Body of pancreas (tissue), 4 donors: Measurements from ENCODE around the gene CACNA1E. TPM values are rescaled to one million over a fixed set of nuclear protein-coding genes. Genes with fewer than 3 reads are reported as not detected.
A peak's percentile ranks its signal among the peaks of the same experiment; 100 is the strongest.

ENCODE experiments used
- ATAC-seq: fragments of 150-250 bp; one replicate; pipeline ENCODE4 v1.9.1; 2016
- DNase-seq, 4 donors: peaks; one replicate each; pipeline ENCODE4 v3.0.0-alpha.2; 2019
- H3K27ac ChIP-seq, 4 donors: fragments of 200-600 bp; sonication (generic); 1 replicate in 3 of 4; 2 replicates in 1 of 4; pipeline versions ENCODE4 v1.5.1 to v1.6.1; 2016 to 2019; ENCODE audit warnings: mild to moderate bottlenecking in 1 of 4, mixed read lengths in 1 of 4, moderate library complexity in 1 of 4
- H3K27me3 ChIP-seq, 2 donors: fragments of 200-600 bp; sonication (generic); one replicate each; pipeline ENCODE4 v1.6.0; 2016; ENCODE audit warnings: mild to moderate bottlenecking in 1 of 2
- H3K36me3 ChIP-seq, 2 donors: fragments of 200-600 bp; sonication (generic); replicated peaks in 1 of 2; 2 replicates each; pipeline ENCODE4 v1.5.1; 2016; ENCODE audit warnings: low read depth in 2 of 2; ENCODE audit not compliant: insufficient read depth in 1 of 2
- H3K4me1 ChIP-seq: fragments of 200-600 bp; sonication (generic); one replicate; pipeline ENCODE4 v1.6.0; 2016
- H3K4me3 ChIP-seq, 2 donors: fragments of 200-600 bp; sonication (generic); 1 replicate in 1 of 2; 2 replicates in 1 of 2; pipeline ENCODE4 v1.5.1; 2016 to 2019
- H3K9me3 ChIP-seq, 3 donors: fragments of 200-600 bp; sonication (generic); 1 replicate in 2 of 3; 2 replicates in 1 of 3; pipeline ENCODE4 v1.5.1; 2016
- CTCF ChIP-seq, 7 experiments: fragments of 450-650 bp in 4 of 7; fragments of 200-600 bp in 3 of 7; sonication (generic) in 3 of 7; IDR thresholded peaks; one replicate each; pipeline ENCODE4 v1.5.1; 2016 to 2019; ENCODE audit warnings: antibody characterized with exemption in 7 of 7
- POLR2A ChIP-seq, 3 donors: fragments of 450-650 bp; IDR thresholded peaks; one replicate each; pipeline ENCODE4 v1.6.1; 2016; ENCODE audit warnings: antibody characterized with exemption in 3 of 3, mild to moderate bottlenecking in 2 of 3
- WGBS, 2 donors: methylation state at CpG; one replicate each; pipeline ENCODE4 v1.1.5; 2017; 5-methylcytosine and 5-hydroxymethylcytosine counted together
- intact Hi-C: fragments of 100-400 bp; cut with DNase I; formaldehyde crosslinking; loops from one replicate; pipeline ENCODE4 v1.15.1; 2023
- total RNA-seq, 2 donors: library from RNA; depleted of rRNA; stranded (reverse); fragments of >200 nt; gene quantifications; one replicate each; pipeline ENCODE4 v1.1.0, GENCODE V29; 2016

Gene CACNA1E
- total RNA-seq, 2 donors from 2014 or later, result 1.0 TPM; not detected in 1

GRCh38 chr1:181503171-181503810 is 20.0 kb downstream of the CACNA1E start:
- Histone ChIP-seq H3K4me1 (no peaks in the 10 kb centered on the region), H3K27ac (no peak overlapping the region), H3K36me3 (no peaks in the 10 kb centered on the region), H3K9me3 (no peaks in the 10 kb centered on the region), H3K27me3 (no peaks in the 10 kb centered on the region), H3K4me3 (no peak overlapping the region)
- DNase-seq, result peak in 1 of 4 donors; percentile 28
- peak; percentile 66 for ATAC-seq
- intact Hi-C loops, result no loop called here
- 69 to 73% methylated on average over 6 of the region's 6 CpGs for WGBS, 2 donors
- no peak for TF ChIP-seq CTCF (IDR thresholded peaks at IDR 0.05)
- no peak for TF ChIP-seq POLR2A (IDR thresholded peaks at IDR 0.05)

GRCh38 chr1:181504399-181504842 is 21.1 kb downstream of the CACNA1E start:
- H3K4me3 ChIP-seq, result no peak overlapping the region
- H3K36me3 ChIP-seq, result no peaks in the 10 kb centered on the region
- no peaks in the 10 kb centered on the region for H3K27me3 ChIP-seq
- no peak for DNase-seq
- 45 to 73% methylated on average over 3 to 4 of the region's 4 CpGs for WGBS, 2 donors
- no peaks in the 10 kb centered on the region for H3K4me1 ChIP-seq
- TF ChIP-seq CTCF (IDR thresholded peaks at IDR 0.05) (peak in 1 of 7 experiments; percentile 7), POLR2A (IDR thresholded peaks at IDR 0.05) (no peak)
- H3K9me3 ChIP-seq, result no peaks in the 10 kb centered on the region
- intact Hi-C loops, result no loop called here
- ATAC-seq, result no peak
- no peak overlapping the region for H3K27ac ChIP-seq

GRCh38 chr1:181506563-181507353 is 23.4 kb downstream of the CACNA1E start:
- intact Hi-C loops, result no loop called here
- TF ChIP-seq CTCF (IDR thresholded peaks at IDR 0.05) (no peak), POLR2A (IDR thresholded peaks at IDR 0.05) (no peak)
- no peak for ATAC-seq
- Histone ChIP-seq H3K9me3 (no peaks in the 10 kb centered on the region), H3K4me1 (no peaks in the 10 kb centered on the region), H3K27me3 (no peaks in the 10 kb centered on the region), H3K36me3 (no peaks in the 10 kb centered on the region), H3K4me3 (no peak overlapping the region), H3K27ac (no peak overlapping the region)
- DNase-seq, result no peak
- WGBS, 2 donors, result 69 to 80% methylated on average over 5 of the region's 5 CpGs

GRCh38 chr1:181508486-181509165 is 25.3 kb downstream of the CACNA1E start:
- DNase-seq (no peak), ATAC-seq (no peak)
- Histone ChIP-seq H3K36me3 (no peaks in the 10 kb centered on the region), H3K9me3 (no peaks in the 10 kb centered on the region), H3K4me3 (no peak overlapping the region), H3K4me1 (no peaks in the 10 kb centered on the region), H3K27ac (no peak overlapping the region), H3K27me3 (no peaks in the 10 kb centered on the region)
- TF ChIP-seq POLR2A (IDR thresholded peaks at IDR 0.05), result no peak
- TF ChIP-seq CTCF (IDR thresholded peaks at IDR 0.05), result no peak
- WGBS, 2 donors, result 64 to 65% methylated on average over 9 of the region's 9 CpGs
- intact Hi-C loops, result no loop called here
